Subcutaneous abdominal adipose tissue (tissue), 5 donors: Measurements from ENCODE around the gene ZC3H10.
"Not testable (repeated sequence)": the region's sequence is repeated elsewhere in the genome, so short reads cannot be mapped to it uniquely, and the experiment has no call there.

Experiments
- H3K27ac ChIP-seq: one replicate; pipeline ENCODE4 v1.7.0; 2013; ENCODE audit warnings: low read depth, mild to moderate bottlenecking, inconsistent platforms, low read length, moderate library complexity
- H3K27me3 ChIP-seq, 5 donors: one replicate each; pipeline ENCODE4 v1.7.0; 2013; ENCODE audit warnings: low read length in 5 of 5, inconsistent platforms in 1 of 5; ENCODE audit not compliant: control insufficient read depth in 5 of 5, insufficient read depth in 4 of 5
- H3K36me3 ChIP-seq, 5 donors: one replicate each; pipeline ENCODE4 v1.7.0; 2013; ENCODE audit warnings: low read length in 5 of 5; ENCODE audit not compliant: control insufficient read depth in 5 of 5, insufficient read depth in 5 of 5
- H3K4me1 ChIP-seq, 5 donors: one replicate each; pipeline ENCODE4 v1.7.0; 2013; ENCODE audit warnings: low read length in 5 of 5, mild to moderate bottlenecking in 3 of 5, moderate library complexity in 1 of 5; ENCODE audit not compliant: control insufficient read depth in 5 of 5, insufficient read depth in 5 of 5
- H3K4me3 ChIP-seq, 5 donors: one replicate each; pipeline ENCODE4 v1.7.0; 2013; ENCODE audit warnings: low read length in 5 of 5, low read depth in 1 of 5
- H3K9ac ChIP-seq, 5 donors: one replicate each; pipeline ENCODE4 v1.7.0; 2013; ENCODE audit warnings: low read length in 5 of 5, mild to moderate bottlenecking in 4 of 5, moderate library complexity in 3 of 5
- H3K9me3 ChIP-seq, 5 donors: one replicate each; pipeline ENCODE4 v1.7.0; 2013; ENCODE audit warnings: low read length in 5 of 5; ENCODE audit not compliant: control insufficient read depth in 5 of 5
- donor health status: healthy.
- donor health status: healthy.
- donor health status: healthy.
- donor health status: healthy.
- donor health status: healthy.

ZC3H10 gene, protein sequence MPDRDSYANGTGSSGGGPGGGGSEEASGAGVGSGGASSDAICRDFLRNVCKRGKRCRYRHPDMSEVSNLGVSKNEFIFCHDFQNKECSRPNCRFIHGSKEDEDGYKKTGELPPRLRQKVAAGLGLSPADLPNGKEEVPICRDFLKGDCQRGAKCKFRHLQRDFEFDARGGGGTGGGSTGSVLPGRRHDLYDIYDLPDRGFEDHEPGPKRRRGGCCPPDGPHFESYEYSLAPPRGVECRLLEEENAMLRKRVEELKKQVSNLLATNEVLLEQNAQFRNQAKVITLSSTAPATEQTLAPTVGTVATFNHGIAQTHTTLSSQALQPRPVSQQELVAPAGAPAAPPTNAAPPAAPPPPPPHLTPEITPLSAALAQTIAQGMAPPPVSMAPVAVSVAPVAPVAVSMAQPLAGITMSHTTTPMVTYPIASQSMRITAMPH

DNA sequence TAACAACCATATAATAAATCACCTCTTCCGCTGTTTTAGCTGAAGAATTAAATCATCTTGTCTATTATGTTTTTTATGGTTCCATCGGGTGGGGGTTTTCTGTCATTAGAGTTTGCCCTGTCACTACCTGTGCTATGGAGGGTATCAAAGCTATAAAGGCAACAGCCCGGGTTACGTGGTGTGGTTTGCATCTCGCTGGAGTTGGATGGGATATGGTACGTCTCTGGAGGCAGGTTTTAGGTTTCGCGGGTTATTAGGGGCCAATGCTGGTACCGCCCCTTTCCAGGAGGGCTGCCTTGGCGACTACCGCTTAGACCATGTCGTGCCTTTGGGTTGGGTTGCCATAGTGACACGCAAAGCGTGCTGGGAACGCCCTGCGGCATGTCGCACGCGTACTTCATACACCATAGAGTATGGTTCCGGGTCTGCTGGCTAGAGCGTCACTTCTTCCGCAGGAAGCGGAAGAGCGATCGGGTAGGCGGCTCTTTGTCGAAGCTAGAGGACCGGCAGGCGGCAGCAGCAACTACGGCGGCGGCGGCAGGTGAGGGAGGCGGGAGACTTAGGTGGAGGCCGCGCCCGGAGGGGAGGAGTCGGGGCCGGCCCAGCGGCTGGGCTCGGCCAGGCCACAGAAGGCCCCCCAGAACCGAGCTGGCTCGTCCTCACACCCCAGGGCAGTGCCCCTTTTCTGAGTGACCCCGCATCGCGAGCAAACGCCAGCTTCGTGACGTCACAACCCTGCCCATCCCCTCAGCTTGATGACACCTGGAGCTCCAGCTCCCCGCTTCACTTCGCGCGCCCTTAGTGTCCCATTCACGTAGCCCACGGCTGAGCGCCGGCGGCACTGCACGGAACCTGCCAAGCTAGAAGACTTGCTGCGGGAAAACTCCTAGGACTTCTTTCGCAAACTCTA is at the start of gene ZC3H10:
TSS of gene ZC3H10 (plus strand) at position 489 of the 910 bp plus-strand sequence. CDS start 2,297 bp downstream, outside the sequence.
- Histone ChIP-seq H3K36me3 (peaks cover 10 to 39% (median 23%) of the 10 kb centered on the region in 5 donors), H3K9me3 (no peaks in the 10 kb centered on the region), H3K27me3 (no peaks in the 10 kb centered on the region), H3K9ac (peak within 1 kb of the TSS; percentile 84 to 95 (median 88)), H3K27ac (peak within 1 kb of the TSS; percentile 88), H3K4me3 (peak within 1 kb of the TSS; percentile 79 to 100 (median 91)), H3K4me1 (peaks cover 16 to 48% (median 36%) of the 10 kb centered on the region in 5 donors)

DNA sequence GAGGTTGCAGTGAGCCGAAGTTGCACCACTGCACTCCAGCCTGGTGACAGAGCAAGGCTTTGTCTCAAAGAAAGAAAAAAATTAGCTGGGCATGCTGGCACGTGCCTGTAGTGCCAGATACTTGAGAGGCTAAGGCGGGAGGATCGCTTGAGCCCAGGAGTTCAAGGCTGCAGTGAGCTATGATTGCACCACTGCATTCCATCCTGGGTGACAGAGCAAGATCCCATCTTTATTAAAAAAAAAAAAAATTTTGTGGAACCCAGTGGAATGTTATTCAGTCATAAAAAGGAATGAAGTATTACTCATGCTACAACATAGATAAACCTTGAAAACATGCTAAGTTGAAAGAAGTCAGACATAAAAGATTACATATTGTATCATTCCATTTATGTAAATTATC is 46.4 kb upstream of the ZC3H10 start:
- H3K4me3 ChIP-seq = no peak overlapping the region
- no peaks in the 10 kb centered on the region for H3K27me3 ChIP-seq
- no peaks in the 10 kb centered on the region for H3K36me3 ChIP-seq
- H3K27ac ChIP-seq = no peak overlapping the region
- H3K9ac ChIP-seq = no peak overlapping the region
- no peaks in the 10 kb centered on the region for H3K9me3 ChIP-seq
- H3K4me1 ChIP-seq = no peaks in the 10 kb centered on the region

DNA sequence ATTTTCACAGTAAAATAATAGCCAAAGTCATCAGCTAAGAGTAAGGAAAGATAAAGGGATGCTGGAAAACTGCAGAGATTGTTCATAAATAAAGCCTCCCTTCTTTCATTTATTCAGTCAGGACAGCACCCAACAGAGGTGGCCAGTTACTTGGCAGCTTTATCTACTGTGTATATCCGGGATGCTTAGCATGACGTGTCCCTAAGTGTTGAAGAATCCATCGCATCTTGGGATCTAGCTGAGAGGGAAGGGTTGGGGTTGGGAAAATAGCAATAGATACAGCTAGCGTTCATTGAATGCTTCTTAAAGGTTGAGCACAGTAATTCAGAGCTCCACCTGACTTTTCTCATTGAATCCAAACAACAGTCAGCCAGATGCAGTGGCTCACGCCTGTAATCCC is 43.7 kb upstream of the ZC3H10 start:
- Histone ChIP-seq H3K27ac (no peak overlapping the region), H3K9me3 (no peaks in the 10 kb centered on the region), H3K4me1 (peaks cover 0 to 9% (median 5%) of the 10 kb centered on the region in 5 donors), H3K27me3 (no peaks in the 10 kb centered on the region), H3K36me3 (no peaks in the 10 kb centered on the region), H3K4me3 (no peak overlapping the region), H3K9ac (no peak overlapping the region)

DNA sequence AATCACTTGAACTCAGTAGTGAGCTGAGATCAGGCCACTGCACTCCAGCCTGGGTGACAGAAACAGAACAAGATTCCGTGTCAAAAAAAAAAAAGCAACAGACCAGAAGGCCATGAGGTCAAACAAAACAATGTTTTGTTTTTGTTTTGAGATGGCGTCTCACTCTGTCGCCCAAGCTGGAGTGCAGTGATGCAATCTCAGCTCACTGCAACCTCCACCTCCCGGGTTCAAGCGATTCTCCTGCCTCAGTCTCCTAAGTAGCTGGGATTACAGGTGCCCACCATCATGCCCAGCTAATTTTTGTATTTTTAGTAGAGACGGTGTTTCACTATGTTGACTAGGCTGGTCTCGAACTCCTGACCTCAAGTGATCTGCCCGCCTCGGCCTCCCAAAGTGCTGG is 40.1 kb upstream of the ZC3H10 start:
- H3K9ac ChIP-seq, H3K4me3 ChIP-seq, H3K27ac ChIP-seq, H3K9me3 ChIP-seq, H3K36me3 ChIP-seq: not testable (repeated sequence)
- peaks cover 0 to 21% (median 16%) of the 10 kb centered on the region in 5 donors for H3K4me1 ChIP-seq
- peaks cover 0 to 13% (median 11%) of the 10 kb centered on the region in 5 donors for H3K27me3 ChIP-seq

DNA sequence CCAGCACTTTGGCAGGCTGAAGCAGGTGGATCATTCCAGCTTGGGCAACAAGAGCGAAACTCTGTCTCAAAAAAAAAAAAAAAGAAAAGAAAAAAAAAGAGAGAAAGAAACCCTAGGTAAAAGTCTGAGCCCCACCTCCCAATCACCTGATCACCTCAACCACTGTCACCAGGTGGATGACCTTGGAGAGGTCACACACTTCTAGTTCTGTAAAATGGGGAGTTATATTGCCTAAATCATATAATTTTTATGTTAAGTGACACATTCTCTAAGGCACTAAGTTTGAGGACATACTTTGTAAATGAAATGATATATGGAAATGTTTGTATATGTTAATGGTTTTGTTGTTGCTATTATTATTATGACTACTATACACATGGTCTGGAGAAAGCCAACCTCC is 39.6 kb upstream of the ZC3H10 start:
- H3K9me3 ChIP-seq = no peaks in the 10 kb centered on the region
- H3K4me3 ChIP-seq = no peak overlapping the region
- H3K27ac ChIP-seq = no peak overlapping the region
- peak overlapping the region in 1 of 5 donors; percentile 76 for H3K9ac ChIP-seq
- H3K4me1 ChIP-seq = peaks cover 0 to 21% (median 16%) of the 10 kb centered on the region in 5 donors
- H3K27me3 ChIP-seq = peaks cover 0 to 13% (median 11%) of the 10 kb centered on the region in 5 donors
- no peaks in the 10 kb centered on the region for H3K36me3 ChIP-seq

DNA sequence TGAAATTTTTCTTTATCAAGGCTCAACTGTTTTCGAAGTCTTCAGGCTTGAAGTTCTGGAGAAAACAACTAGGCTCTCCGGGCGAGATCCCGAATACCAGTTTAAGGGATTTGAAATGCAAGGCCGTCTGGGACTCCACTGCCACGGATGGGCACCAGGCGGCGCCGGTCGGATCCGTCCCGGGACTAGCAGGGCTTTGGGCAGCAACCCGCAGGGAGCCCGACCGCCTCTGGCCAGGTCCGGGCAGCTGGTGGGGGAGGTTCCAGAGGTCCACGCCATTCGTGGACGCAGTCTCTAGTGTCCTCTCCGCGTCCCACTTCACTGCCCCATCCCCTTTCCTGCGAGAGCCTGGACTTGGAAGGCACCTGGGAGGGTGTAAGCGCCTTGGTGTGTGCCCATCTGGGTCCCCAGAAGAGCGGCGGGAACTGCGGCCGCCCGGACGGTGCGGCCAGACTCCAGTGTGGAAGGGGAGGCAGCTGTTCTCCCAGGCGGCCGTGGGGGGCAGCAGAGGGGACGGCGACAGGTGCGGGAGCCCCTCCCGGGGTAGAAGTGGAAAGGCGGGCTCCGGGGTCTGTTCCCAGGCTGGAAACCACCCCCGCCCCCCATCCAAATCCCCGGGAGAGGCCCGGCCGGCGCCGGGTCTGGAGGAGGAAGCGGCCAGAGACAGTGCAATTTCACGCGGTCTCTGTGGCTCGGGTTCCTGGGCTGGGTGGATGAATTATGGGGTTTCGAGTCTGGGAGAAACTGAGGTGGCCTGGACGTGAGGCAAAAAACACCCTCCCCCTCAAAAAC is 38.9 kb upstream of the ZC3H10 start:
- Histone ChIP-seq H3K4me1 (peaks cover 0 to 21% (median 16%) of the 10 kb centered on the region in 5 donors), H3K27ac (peak overlapping the region; percentile 10)

DNA sequence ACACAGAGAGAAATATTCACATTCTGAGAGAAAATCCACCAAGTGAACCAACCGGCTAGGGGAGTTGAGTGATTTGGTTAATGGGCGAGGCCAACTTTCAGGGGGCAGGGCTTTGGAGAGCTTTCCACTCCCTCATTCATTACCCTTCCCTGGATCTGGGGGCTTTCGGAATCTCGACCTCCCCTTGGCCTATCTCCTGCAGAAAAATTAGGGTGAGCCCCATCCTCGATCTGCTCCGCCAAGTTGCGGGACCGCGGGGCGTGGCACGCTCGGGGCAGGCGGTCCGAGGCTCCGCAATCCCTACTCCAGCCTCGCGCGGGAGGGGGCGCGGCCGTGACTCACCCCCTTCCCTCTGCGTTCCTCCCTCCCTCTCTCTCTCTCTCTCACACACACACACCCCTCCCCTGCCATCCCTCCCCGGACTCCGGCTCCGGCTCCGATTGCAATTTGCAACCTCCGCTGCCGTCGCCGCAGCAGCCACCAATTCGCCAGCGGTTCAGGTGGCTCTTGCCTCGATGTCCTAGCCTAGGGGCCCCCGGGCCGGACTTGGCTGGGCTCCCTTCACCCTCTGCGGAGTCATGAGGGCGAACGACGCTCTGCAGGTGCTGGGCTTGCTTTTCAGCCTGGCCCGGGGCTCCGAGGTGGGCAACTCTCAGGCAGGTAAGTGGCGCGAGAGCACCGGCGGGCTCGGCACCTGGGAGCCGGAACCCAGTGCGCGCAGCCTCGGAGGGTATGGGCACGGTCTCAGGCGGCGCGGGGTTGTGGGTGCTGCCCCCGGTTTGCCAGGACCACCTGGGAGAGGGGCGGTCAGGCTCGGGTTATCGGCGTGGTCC is 38.1 kb upstream of the ZC3H10 start, which contains the start of gene ERBB3:
TSS of gene ERBB3 (plus strand) at position 443 of the 833 bp plus-strand sequence. CDS start at position 579, 136 bp downstream.
- Histone ChIP-seq H3K4me1 (peaks cover 0 to 21% (median 16%) of the 10 kb centered on the region in 5 donors), H3K27me3 (peaks cover 0 to 13% (median 11%) of the 10 kb centered on the region in 5 donors), H3K9ac (peak within 1 kb of the TSS in 4 of 5 donors; percentile 55 to 76 (median 72)), H3K9me3 (no peaks in the 10 kb centered on the region), H3K27ac (peak within 1 kb of the TSS; percentile 10), H3K4me3 (peak within 1 kb of the TSS; percentile 68 to 77 (median 74)), H3K36me3 (no peaks in the 10 kb centered on the region)

More for the DNA sequence above, 38.9 kb upstream of the ZC3H10 start:
- H3K4me3 ChIP-seq = peak overlapping the region; percentile 68 to 77 (median 74)
- no peaks in the 10 kb centered on the region for H3K9me3 ChIP-seq
- H3K36me3 ChIP-seq = no peaks in the 10 kb centered on the region
- peaks cover 0 to 13% (median 11%) of the 10 kb centered on the region in 5 donors for H3K27me3 ChIP-seq
- H3K9ac ChIP-seq = peak overlapping the region in 4 of 5 donors; percentile 55 to 76 (median 72)

DNA sequence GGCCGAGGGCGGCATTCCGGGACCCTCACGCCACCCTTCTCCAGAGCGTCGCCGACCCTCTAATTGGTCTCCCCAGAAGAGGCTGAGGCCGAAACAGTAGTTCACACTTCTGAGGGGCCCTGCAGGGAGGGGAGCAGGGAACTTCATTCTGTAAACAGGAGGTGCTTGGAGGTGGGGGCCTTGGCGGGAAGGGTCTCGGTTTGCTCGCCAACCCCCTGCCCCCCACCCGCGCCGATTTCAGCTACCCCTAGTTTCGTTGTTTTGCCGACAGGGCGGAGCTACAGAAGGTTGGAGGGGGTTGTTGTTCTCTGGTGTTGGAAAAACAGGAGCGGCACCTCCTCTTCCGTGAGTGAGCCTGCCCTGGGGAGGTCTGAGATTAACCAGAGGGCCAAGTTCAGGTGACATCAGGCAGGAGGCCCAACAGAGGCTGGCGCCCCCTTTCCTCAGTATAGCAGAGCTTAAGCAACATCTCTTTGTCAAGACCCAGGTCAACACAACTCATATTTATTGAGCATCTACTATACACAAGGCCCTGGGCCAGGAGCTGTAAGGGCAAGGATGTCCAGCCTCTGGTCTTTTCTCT is 37.4 kb upstream of the ZC3H10 start:
- no peak overlapping the region for H3K9ac ChIP-seq
- H3K4me1 ChIP-seq = peaks cover 0 to 21% (median 16%) of the 10 kb centered on the region in 5 donors
- H3K9me3 ChIP-seq = no peaks in the 10 kb centered on the region
- no peaks in the 10 kb centered on the region for H3K36me3 ChIP-seq
- peak overlapping the region in 3 of 5 donors; percentile 68 to 74 (median 73) for H3K4me3 ChIP-seq
- no peak overlapping the region for H3K27ac ChIP-seq
- peaks cover 0 to 13% (median 11%) of the 10 kb centered on the region in 5 donors for H3K27me3 ChIP-seq
